ENCODE measurements around the gene EGFL6.

GRCh38 chrX:13652850-13653693 is 83.7 kb downstream of the EGFL6 start, which contains the start of gene TCEANC:
- TF ChIP-seq ZNF274 (IDR thresholded peaks at IDR 0.05; ENCODE audit: low read depth, low read length) (no peak), YY1 (IDR thresholded peaks at IDR 0.05; ENCODE audit: insufficient read depth, insufficient read length) (peak; percentile 61)
